NCI-H1048 (cell line): ENCODE data around the gene MTM1.

ENCODE experiments used
- DNase-seq: peaks from one replicate; lab custom pipeline; 2025; lab: John Stamatoyannopoulos, UW

The MTM1 gene

GRCh38 chrX:150548684-150549083 is 19.7 kb upstream of the MTM1 start:
- DNase-seq: no peak

GRCh38 chrX:150551963-150552362 is 16.5 kb upstream of the MTM1 start:
- no peak for DNase-seq

GRCh38 chrX:150558424-150558823 is 10.0 kb upstream of the MTM1 start:
- no peak for DNase-seq

GRCh38 chrX:150564838-150565237 is 3.6 kb upstream of the MTM1 start:
- DNase-seq: no peak

- DNase-seq: no peak
Measured at GRCh38 chrX:150565551-150565950, 2.9 kb upstream of the MTM1 start.

- DNase-seq: no peak
Measured at GRCh38 chrX:150566734-150567182, 1.7 kb upstream of the MTM1 start.

GRCh38 chrX:150567645-150568319 is 639 bp upstream of the MTM1 start:
- no peak for DNase-seq

GRCh38 chrX:150569155-150569477 is 695 bp downstream of the MTM1 start:
- DNase-seq: no peak

- DNase-seq: no peak
Measured at GRCh38 chrX:150570512-150570911, 2.1 kb downstream of the MTM1 start.

- no peak for DNase-seq
Measured at GRCh38 chrX:150572206-150572605, 3.8 kb downstream of the MTM1 start.

GRCh38 chrX:150573106-150573505 is 4.7 kb downstream of the MTM1 start:
- no peak for DNase-seq

GRCh38 chrX:150573702-150574101 is 5.3 kb downstream of the MTM1 start:
- DNase-seq: no peak

- DNase-seq: no peak
Measured at GRCh38 chrX:150574559-150575418, 6.4 kb downstream of the MTM1 start.

- peak; percentile 27 for DNase-seq
Measured at GRCh38 chrX:150575419-150575814, 7.0 kb downstream of the MTM1 start.

GRCh38 chrX:150577174-150577573 is 8.8 kb downstream of the MTM1 start:
- no peak for DNase-seq

GRCh38 chrX:150581093-150581775 is 12.8 kb downstream of the MTM1 start:
- no peak for DNase-seq

- DNase-seq: no peak
Measured at GRCh38 chrX:150582338-150582948, 14.0 kb downstream of the MTM1 start.

- DNase-seq: no peak
Measured at GRCh38 chrX:150587585-150588503, 19.4 kb downstream of the MTM1 start.

- DNase-seq: no peak
Measured at GRCh38 chrX:150594584-150594983, 26.2 kb downstream of the MTM1 start.

GRCh38 chrX:150599226-150599625 is 30.8 kb downstream of the MTM1 start:
- no peak for DNase-seq

- no peak for DNase-seq
Measured at GRCh38 chrX:150602296-150602695, 33.9 kb downstream of the MTM1 start.
